K562 (cell line): ENCODE results near the gene RSPH9. TPM values are rescaled to one million over a fixed set of nuclear protein-coding genes. Genes with fewer than 3 reads are reported as not detected.
A peak's percentile ranks its signal among the peaks of the same experiment; 100 is the strongest.

ENCODE experiments used
- ATAC-seq: fragments of 200-7000 bp; cut with Tn5 transposase; 3 replicates; pipeline ENCODE4 v1.9.1; 2020; ENCODE audit warnings: moderate library complexity
- BruUV-seq: library from RNA; stranded (reverse); fragments of 400-500 nt; replicated peaks from 2 replicates; lab custom pipeline; 2021; lab: Mats Ljungman, UMichigan
- CTCF ChIA-PET: fragments of 300-600 bp; formaldehyde crosslinking; extraction: SDS; loops from one replicate; lab custom pipeline; 2021; ENCODE audit warnings: low intra/inter-chr PET ratio; lab: Yijun Ruan, JAX
- POLR2A ChIA-PET: fragments of 300-600, 350-650 bp; sonication (Branson Sonifier 250); formaldehyde crosslinking; extraction: SDS; loops from one replicate; lab custom pipeline; 2021; ENCODE audit warnings: antibody characterized with exemption, inconsistent platforms; lab: Yijun Ruan, JAX
- DNase-seq, 4 experiments: peaks; one replicate each; pipeline versions ENCODE4 v3.0.0 to v3.0.0-alpha.2; 2011 to 2018; ENCODE audit warnings: low spot score in 3 of 4, mixed read lengths in 3 of 4; ENCODE audit errors: extremely low read depth in 1 of 4
- FAIRE-seq: peaks from 2 replicates; lab custom pipeline; 2011; peaks lifted over from hg19 to GRCh38; lab: Jason Lieb, UNC
- H2AFZ ChIP-seq: 2 replicates; pipeline ENCODE4 v1.6.0; 2011; ENCODE audit warnings: low read depth, low read length, control low read depth, inconsistent platforms
- H3K27ac ChIP-seq: fragments of 200-600 bp; 3 replicates; pipeline ENCODE4 v1.8.0; 2011; ENCODE audit warnings: low read depth, mild to moderate bottlenecking, control low read depth, inconsistent platforms, low read length, moderate library complexity, mixed read lengths; ENCODE audit errors: extremely low read depth
- H3K27me3 ChIP-seq, 2 experiments: fragments of 300-600 bp in 1 of 2; 2 replicates in 1 of 2; 3 replicates in 1 of 2; pipeline versions ENCODE4 v1.6.0 to v1.8.0; 2011; ENCODE audit warnings: inconsistent platforms in 2 of 2, low read length in 2 of 2, mild to moderate bottlenecking in 1 of 2, mixed read lengths in 1 of 2, moderate library complexity in 1 of 2; ENCODE audit not compliant: control insufficient read depth in 2 of 2, insufficient read depth in 2 of 2
- H3K36me3 ChIP-seq: fragments of 300-600 bp; 3 replicates; pipeline ENCODE4 v1.8.0; 2011; ENCODE audit warnings: mild to moderate bottlenecking, low read length, inconsistent platforms; ENCODE audit not compliant: control insufficient read depth, insufficient read depth
- H3K4me1 ChIP-seq, 2 experiments: fragments of 200-600 bp in 1 of 2; replicated peaks in 1 of 2; 2 replicates in 1 of 2; 3 replicates in 1 of 2; pipeline versions ENCODE4 v1.5.1 to v1.8.0; 2011; ENCODE audit warnings: inconsistent platforms in 2 of 2, low read length in 2 of 2, mild to moderate bottlenecking in 1 of 2, mixed read lengths in 1 of 2, moderate library complexity in 1 of 2; ENCODE audit not compliant: control insufficient read depth in 2 of 2, insufficient read depth in 2 of 2
- H3K4me2 ChIP-seq: 2 replicates; pipeline ENCODE4 v1.6.1; 2011; ENCODE audit warnings: low read length, control low read depth, inconsistent platforms, mixed read lengths; ENCODE audit not compliant: insufficient read depth
- H3K4me3 ChIP-seq: fragments of 200-600 bp; sonication (generic), shearing (Covaris generic); 2 replicates; pipeline ENCODE4 v1.5.1; 2016; ENCODE audit warnings: control low read depth, inconsistent platforms
- H3K79me2 ChIP-seq: fragments of 200-600 bp; 3 replicates; pipeline ENCODE4 v1.8.0; 2011; ENCODE audit warnings: low read length, inconsistent platforms; ENCODE audit not compliant: control insufficient read depth, insufficient read depth
- H3K9ac ChIP-seq, 2 experiments: 2 replicates each; pipeline versions ENCODE4 v1.6.0 to v1.6.1; 2011; ENCODE audit warnings: low read depth in 2 of 2, low read length in 2 of 2, control low read depth in 1 of 2, inconsistent platforms in 1 of 2, mild to moderate bottlenecking in 1 of 2, mixed read lengths in 1 of 2; ENCODE audit not compliant: insufficient read depth in 1 of 2
- H3K9me1 ChIP-seq: one replicate; pipeline ENCODE4 v1.6.0; 2011; ENCODE audit warnings: inconsistent platforms, mild to moderate bottlenecking, low read length, moderate library complexity; ENCODE audit not compliant: control insufficient read depth, insufficient read depth
- H3K9me3 ChIP-seq: replicated peaks from 2 replicates; pipeline ENCODE4 v1.5.1; 2011; ENCODE audit warnings: low read depth, low read length, inconsistent platforms; ENCODE audit not compliant: control insufficient read depth, insufficient read depth
- H4K20me1 ChIP-seq: replicated peaks from 2 replicates; pipeline ENCODE4 v1.6.1; 2011; ENCODE audit warnings: low read length, inconsistent platforms, mixed read lengths; ENCODE audit not compliant: control insufficient read depth, insufficient read depth
- CREB1 ChIP-seq, 2 experiments: sonication (generic) in 1 of 2; formaldehyde crosslinking in 1 of 2; IDR thresholded peaks; 2 replicates each; pipeline versions ENCODE4 v1.6.1 to v1.8.0; 2012 to 2022; ENCODE audit warnings: inconsistent platforms in 1 of 2, mild to moderate bottlenecking in 1 of 2, missing genetic modification reagents in 1 of 2, moderate library complexity in 1 of 2
- FOXK1 ChIP-seq: sonication (generic); formaldehyde crosslinking; IDR thresholded peaks from 2 replicates; pipeline ENCODE4 v1.8.0; 2022; ENCODE audit warnings: missing genetic modification reagents, mild to moderate bottlenecking, borderline replicate concordance
- GATA2 ChIP-seq: sonication (generic); formaldehyde crosslinking; IDR thresholded peaks from 2 replicates; pipeline ENCODE4 v1.4.0; 2020; ENCODE audit warnings: mild to moderate bottlenecking, missing genetic modification reagents
- PBX2 ChIP-seq, 2 experiments: IDR thresholded peaks in 1 of 2; conservative IDR thresholded peaks in 1 of 2; 2 replicates each; pipeline ENCODE4 v1.6.1; 2016; ENCODE audit warnings: low read depth in 2 of 2, mild to moderate bottlenecking in 1 of 2, missing compliant biosample characterization in 1 of 2, missing genetic modification characterization in 1 of 2, moderate library complexity in 1 of 2
- PRDM10 ChIP-seq: fragments of 450-650 bp; IDR thresholded peaks from 2 replicates; pipeline ENCODE4 v1.6.1; 2018; ENCODE audit not compliant: partially characterized antibody
- SOX6 ChIP-seq: fragments of 450-650 bp; IDR thresholded peaks from 2 replicates; pipeline ENCODE4 v1.6.1; 2014; ENCODE audit warnings: mild to moderate bottlenecking
- TEAD1 ChIP-seq, 2 experiments: fragments of 450-650 bp in 1 of 2; sonication (generic) in 1 of 2; formaldehyde crosslinking; IDR thresholded peaks; 2 replicates each; pipeline versions ENCODE4 v1.4.0 to v1.8.0; 2020 to 2022; ENCODE audit warnings: mild to moderate bottlenecking in 2 of 2, missing genetic modification reagents in 1 of 2
- ZBTB11 ChIP-seq, 3 experiments: fragments of 200-800 bp in 1 of 3; fragments of 250-450 bp in 1 of 3; fragments of 450-650 bp in 1 of 3; sonication (Bioruptor Pico) in 1 of 3; sonication (Bioruptor generic) in 1 of 3; formaldehyde crosslinking in 1 of 3; IDR thresholded peaks; 2 replicates each; pipeline versions ENCODE4 v1.6.1 to v1.8.0; 2016 to 2022; ENCODE audit warnings: mild to moderate bottlenecking in 2 of 3, missing genetic modification characterization in 2 of 3, missing compliant biosample characterization in 1 of 3, moderate library complexity in 1 of 3
- WGBS: fragments of 100-300 bp; shearing (Covaris generic); methylation state at CpG from one replicate; pipeline ENCODE4 v1.1.6; 2016; ENCODE audit warnings: low coverage, mixed read lengths; ENCODE audit not compliant: insufficient coverage; ENCODE audit errors: missing lambda C conversion rate; 5-methylcytosine and 5-hydroxymethylcytosine counted together
- in situ Hi-C: fragments of 300-500 bp; cut with MboI; formaldehyde crosslinking; loops from 4 replicates; pipeline ENCODE4 v1.15.0; 2018; ENCODE audit warnings: inconsistent platforms, mixed read lengths
- intact Hi-C: fragments of 100-400 bp; cut with micrococcal nuclease; formaldehyde crosslinking; loops from 2 replicates; pipeline ENCODE4 v1.14.2; 2022
- polyA plus RNA-seq, 8 experiments: library from polyadenylated mRNA; depleted of rRNA in 4 of 8; stranded (reverse) in 5 of 8; unstranded in 3 of 8; fragments of >200 nt; fragmentation: Nextera tagmentation in 2 of 8; fragmentation: Illumina TruSeq in 1 of 8; extraction: Ambion mirVana in 2 of 8; extraction: Trizol in 1 of 8; gene quantifications; 2 replicates each; pipeline versions ENCODE4 v1.2.1 to v1.2.3, GENCODE V29; 2011 to 2014; ENCODE audit warnings: inconsistent platforms in 1 of 8, missing spikeins in 1 of 8
- total RNA-seq, 7 experiments: library from RNA; depleted of rRNA in 6 of 7; stranded (reverse); fragments of >200 nt in 6 of 7; fragmentation: Illumina TruSeq in 2 of 7; extraction: Trizol in 2 of 7; gene quantifications; 2 replicates each; pipeline versions ENCODE4 v1.2.1 to v1.2.3, GENCODE V29; 2011 to 2021; ENCODE audit warnings: low replicate concordance in 1 of 7

The RSPH9 gene
- total and polyA plus RNA-seq, 9 of the 15 experiments (the other 6 are each of a cell fraction or from before 2014, with no cell fraction given): 0.05 to 0.60 (median 0.39) TPM; not detected in 6

- Histone ChIP-seq H3K9me3 (no peaks in the 10 kb centered on the region), H3K4me2 (peak overlapping the region; percentile 2; the same call in 1 of the 2 replicates), H3K27me3 (no peaks in the 10 kb centered on the region), H3K9me1 (no peaks in the 10 kb centered on the region), H3K79me2 (peaks cover 75% of the 10 kb centered on the region), H3K36me3 (peaks cover 82% of the 10 kb centered on the region), H2AFZ (no peak overlapping the region), H3K4me1 (peaks cover 4 to 38% of the 10 kb centered on the region in 2 experiments; a peak in 3 of 5 replicates), H3K9ac (no peak overlapping the region; a peak in 1 of 4 replicates), H4K20me1 (peaks cover 21% of the 10 kb centered on the region), H3K27ac (no peak overlapping the region), H3K4me3 (no peak overlapping the region)
- WGBS: 54% methylated on average over 8 of the region's 8 CpGs
- ATAC-seq: no peak
- CTCF ChIA-PET: no interaction called here
- no TSS peak for BruUV-seq
- no peak for FAIRE-seq
- TF ChIP-seq GATA2 (peak; percentile 65; the same call in 1 of the 2 replicates), FOXK1 (CRISPR knock-in tag) (0 out of 2 replicates have a peak, but pooled peaks have one; percentile 55), CREB1 (IDR thresholded peaks at IDR 0.05) (no peak), CREB1 (CRISPR knock-in tag; IDR thresholded peaks at IDR 0.05) (no peak), PRDM10 (peak; percentile 38), PBX2 (CRISPR knock-in tag; IDR thresholded peaks at IDR 0.05; ENCODE audit: low read depth) (no peak), PBX2 (tag; conservative IDR thresholded peaks at IDR 0.05; ENCODE audit: low read depth) (peak; percentile 56), TEAD1 (CRISPR knock-in tag; IDR thresholded peaks at IDR 0.05) (no peak), ZBTB11 (CRISPR knock-in tag; IDR thresholded peaks at IDR 0.05) (no peak), SOX6 (peak; percentile 86)
- POLR2A ChIA-PET: interaction anchor here (0.6 to 3.2 kb wide), 7 partner anchors 10 to 634 kb away, joined by 3 to 15 read pairs (median 5); no protein-coding TSS in a partner anchor
- intact Hi-C loops: no loop called here
- peak in 1 of 4 experiments; percentile 53 for DNase-seq
- in situ Hi-C loops: no loop called here
These were observed 38.0 kb downstream of the RSPH9 start for GRCh38 chr6:43682724-43683429.
